HUES48 (cell line): ENCODE measurements around the gene ZNF778.
"Not testable (repeated sequence)": the region's sequence is repeated elsewhere in the genome, so short reads cannot be mapped to it uniquely, and the experiment has no call there.

Experiments
- H3K27ac ChIP-seq: one replicate; pipeline ENCODE4 v1.7.0; 2013; ENCODE audit warnings: low read depth, low read length, inconsistent platforms
- H3K27me3 ChIP-seq: 2 replicates; pipeline ENCODE4 v1.6.1; 2013; ENCODE audit warnings: mild to moderate bottlenecking, low read length; ENCODE audit not compliant: control insufficient read depth, insufficient read depth
- H3K36me3 ChIP-seq: 2 replicates; pipeline ENCODE4 v1.6.1; 2013; ENCODE audit warnings: low read length; ENCODE audit not compliant: control insufficient read depth, insufficient read depth
- H3K4me1 ChIP-seq: 2 replicates; pipeline ENCODE4 v1.6.1; 2013; ENCODE audit warnings: mild to moderate bottlenecking, low read length; ENCODE audit not compliant: control insufficient read depth, insufficient read depth
- H3K4me3 ChIP-seq: 2 replicates; pipeline ENCODE4 v1.5.1; 2013; ENCODE audit warnings: mild to moderate bottlenecking, low read depth, low read length
- H3K9ac ChIP-seq: 2 replicates; pipeline ENCODE4 v1.6.1; 2013; ENCODE audit warnings: mild to moderate bottlenecking, low read depth, low read length, moderate library complexity
- H3K9me3 ChIP-seq: 2 replicates; pipeline ENCODE4 v1.6.1; 2013; ENCODE audit warnings: low read length; ENCODE audit not compliant: control insufficient read depth, insufficient read depth

The ZNF778 gene

GRCh38 chr16:89233678-89234490, 16.4 kb downstream of the ZNF778 start:
- no peak overlapping the region for H3K4me3 ChIP-seq
- H3K9ac ChIP-seq: no peak overlapping the region
- H3K27ac ChIP-seq: no peak overlapping the region
- H3K36me3 ChIP-seq: peaks cover 47% of the 10 kb centered on the region
- no peaks in the 10 kb centered on the region for H3K4me1 ChIP-seq
- H3K9me3 ChIP-seq: peaks cover 19% of the 10 kb centered on the region
- H3K27me3 ChIP-seq: no peaks in the 10 kb centered on the region

- Histone ChIP-seq H3K27me3 (no peaks in the 10 kb centered on the region), H3K27ac (no peak overlapping the region), H3K9ac (no peak overlapping the region), H3K4me3 (no peak overlapping the region), H3K4me1 (no peaks in the 10 kb centered on the region), H3K9me3 (peaks cover 10% of the 10 kb centered on the region), H3K36me3 (peaks cover 16% of the 10 kb centered on the region)
These were observed 20.2 kb downstream of the ZNF778 start for GRCh38 chr16:89237733-89238132.

- no peaks in the 10 kb centered on the region for H3K36me3 ChIP-seq
- H3K9ac ChIP-seq: peak overlapping the region; percentile 76
- peak overlapping the region; percentile 93 for H3K27ac ChIP-seq
- no peaks in the 10 kb centered on the region for H3K27me3 ChIP-seq
- no peaks in the 10 kb centered on the region for H3K9me3 ChIP-seq
- H3K4me3 ChIP-seq: peak overlapping the region; percentile 78
- no peaks in the 10 kb centered on the region for H3K4me1 ChIP-seq
These were observed 23.9 kb downstream of the ZNF778 start for GRCh38 chr16:89241187-89242007.

DNA sequence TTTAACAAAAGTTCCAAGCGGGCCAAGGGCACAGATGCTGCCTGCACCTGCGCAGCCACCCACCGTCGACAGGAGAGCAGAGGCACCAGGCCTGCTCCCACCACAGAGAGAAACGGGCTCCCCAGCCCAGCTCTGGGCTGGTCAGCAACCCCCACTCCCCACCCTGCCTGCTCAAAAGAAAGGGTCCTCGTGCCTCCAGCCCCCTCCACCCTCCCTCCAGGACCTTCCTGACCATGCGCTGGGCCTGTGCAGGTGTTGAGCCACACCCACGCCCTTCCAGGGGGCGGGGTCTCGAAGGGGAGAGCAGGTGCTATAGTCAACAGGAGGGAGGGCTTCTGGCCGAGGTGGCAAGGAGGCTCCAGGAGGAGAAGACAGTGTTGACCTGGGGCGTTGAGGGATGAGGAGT, 25.3 kb downstream of the ZNF778 start:
- no peaks in the 10 kb centered on the region for H3K9me3 ChIP-seq
- no peak overlapping the region for H3K9ac ChIP-seq
- H3K27me3 ChIP-seq: 0 out of 2 replicates have a peak, but pooled peaks cover under 1% of the 10 kb centered on the region
- no peak overlapping the region for H3K4me3 ChIP-seq
- no peaks in the 10 kb centered on the region for H3K36me3 ChIP-seq
- H3K27ac ChIP-seq: no peak overlapping the region
- no peaks in the 10 kb centered on the region for H3K4me1 ChIP-seq

GRCh38 chr16:89243664-89244063, 26.2 kb downstream of the ZNF778 start:
- Histone ChIP-seq H3K27me3 (peaks cover 9% of the 10 kb centered on the region), H3K27ac (no peak overlapping the region), H3K9me3 (no peaks in the 10 kb centered on the region), H3K4me3 (no peak overlapping the region), H3K9ac (no peak overlapping the region), H3K4me1 (no peaks in the 10 kb centered on the region), H3K36me3 (no peaks in the 10 kb centered on the region)

DNA sequence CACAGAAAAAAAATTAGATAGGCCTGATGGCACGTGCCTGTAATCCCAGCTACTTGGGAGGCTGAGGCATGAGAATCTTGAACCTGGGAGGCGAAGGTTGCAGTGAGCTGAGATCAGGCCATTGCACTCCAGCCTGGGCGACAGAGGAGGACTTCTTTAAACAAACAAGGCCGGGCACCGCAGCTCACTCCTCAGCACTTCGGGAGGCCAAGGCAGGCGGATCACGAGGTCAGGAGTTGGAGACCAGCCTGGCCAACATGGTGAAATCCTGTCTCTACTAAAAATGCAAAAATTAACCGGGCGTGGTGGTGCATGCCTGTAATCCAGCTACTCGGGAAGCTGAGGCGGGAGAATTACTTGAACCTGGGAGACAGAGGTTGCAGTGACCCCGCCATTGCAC, 26.8 kb downstream of the ZNF778 start:
- H3K4me3 ChIP-seq, H3K4me1 ChIP-seq, H3K9me3 ChIP-seq, H3K9ac ChIP-seq, H3K36me3 ChIP-seq, H3K27ac ChIP-seq: not testable (repeated sequence)
- peaks cover 11% of the 10 kb centered on the region for H3K27me3 ChIP-seq

GRCh38 chr16:89244754-89245153, 27.3 kb downstream of the ZNF778 start:
- Histone ChIP-seq H3K9me3 (no peaks in the 10 kb centered on the region), H3K9ac (no peak overlapping the region), H3K27ac (no peak overlapping the region), H3K4me1 (no peaks in the 10 kb centered on the region), H3K27me3 (peaks cover 11% of the 10 kb centered on the region), H3K36me3 (no peaks in the 10 kb centered on the region), H3K4me3 (no peak overlapping the region)

GRCh38 chr16:89246383-89246902, 28.9 kb downstream of the ZNF778 start:
- H3K27me3 ChIP-seq: peaks cover 11% of the 10 kb centered on the region
- peak overlapping the region; percentile 66 for H3K4me3 ChIP-seq
- H3K9me3 ChIP-seq: no peaks in the 10 kb centered on the region
- H3K27ac ChIP-seq: no peak overlapping the region
- H3K36me3 ChIP-seq: no peaks in the 10 kb centered on the region
- no peak overlapping the region for H3K9ac ChIP-seq
- H3K4me1 ChIP-seq: no peaks in the 10 kb centered on the region

DNA sequence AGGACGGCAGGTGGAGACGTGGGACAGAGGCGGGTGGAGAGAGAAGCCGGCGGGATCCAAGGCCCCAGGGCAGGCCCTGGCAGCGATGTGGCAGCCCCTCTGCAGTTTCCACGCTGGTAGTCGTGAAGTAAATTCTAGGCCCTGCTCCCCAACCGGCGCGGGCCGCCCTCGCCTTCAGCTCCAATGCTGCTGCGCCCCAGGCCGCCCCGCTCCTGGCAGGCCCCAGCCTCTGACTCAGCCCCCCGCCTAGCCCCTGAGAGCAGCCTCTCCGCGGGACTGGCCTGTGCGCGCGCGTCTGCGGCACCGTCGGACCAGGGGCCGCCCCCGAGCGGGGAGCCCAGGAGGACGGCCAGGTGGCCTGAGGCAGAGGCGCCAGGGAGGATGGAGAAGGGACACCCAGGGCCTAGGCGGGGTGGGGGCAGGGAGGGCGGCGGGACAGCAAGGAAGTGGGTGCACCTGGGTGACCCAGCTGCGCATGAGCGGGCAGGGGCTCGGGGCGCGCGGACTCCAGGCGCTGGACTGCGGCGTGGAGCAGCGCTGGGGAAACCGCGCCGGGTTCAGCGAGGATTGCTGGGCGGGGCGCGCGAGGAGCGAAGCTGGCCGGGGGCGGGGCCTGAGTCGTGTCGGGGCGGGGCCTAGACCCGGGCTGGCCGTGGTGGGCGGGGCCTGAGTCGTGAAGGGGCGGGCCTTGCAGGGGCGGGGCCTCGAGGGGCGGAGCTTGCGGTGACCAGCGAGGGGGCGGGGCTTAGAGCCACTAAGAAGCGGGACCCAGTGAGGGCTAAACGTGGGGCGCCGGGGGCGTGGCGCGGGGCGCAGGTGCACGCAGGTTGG, 29.6 kb downstream of the ZNF778 start:
- Histone ChIP-seq H3K9me3 (no peaks in the 10 kb centered on the region), H3K36me3 (no peaks in the 10 kb centered on the region), H3K4me3 (peak overlapping the region; percentile 66), H3K4me1 (no peaks in the 10 kb centered on the region), H3K27ac (no peak overlapping the region), H3K27me3 (peaks cover 11% of the 10 kb centered on the region), H3K9ac (no peak overlapping the region)

- H3K9ac ChIP-seq, H3K9me3 ChIP-seq, H3K4me1 ChIP-seq, H3K27ac ChIP-seq, H3K36me3 ChIP-seq: not testable (repeated sequence)
- H3K4me3 ChIP-seq: peak overlapping the region; percentile 59
- H3K27me3 ChIP-seq: peaks cover 11% of the 10 kb centered on the region
These were observed 30.2 kb downstream of the ZNF778 start for GRCh38 chr16:89247734-89248075.
